H7 (cell line): ENCODE measurements around the gene RBPJ. TPM values are rescaled to one million over a fixed set of nuclear protein-coding genes. Genes with fewer than 3 reads are reported as not detected.
A peak's percentile ranks its signal among the peaks of the same experiment; 100 is the strongest.

ENCODE experiments used
- DNase-seq: peaks from one replicate; pipeline ENCODE4 v3.0.0; 2012
- H3K27me3 ChIP-seq: 2 replicates; pipeline ENCODE4 v1.6.0; 2011; ENCODE audit warnings: mild to moderate bottlenecking, low read length; ENCODE audit not compliant: control insufficient read depth, insufficient read depth
- H3K36me3 ChIP-seq: replicated peaks from 2 replicates; pipeline ENCODE4 v1.5.1; 2011; ENCODE audit warnings: low read length; ENCODE audit not compliant: control insufficient read depth, insufficient read depth
- H3K4me3 ChIP-seq: 2 replicates; pipeline ENCODE4 v1.5.1; 2011; ENCODE audit warnings: low read depth, mild to moderate bottlenecking, control low read depth, low read length, moderate library complexity; ENCODE audit not compliant: insufficient read depth
- total RNA-seq: library from RNA; depleted of rRNA; stranded (reverse); fragments of >200 nt; shearing (Covaris generic); gene quantifications from 2 replicates; pipeline ENCODE4 v1.2.3, GENCODE V29; 2014

Gene RBPJ
- total RNA-seq, 1 experiment from 2014 or later: 65.4 TPM

- DNase-seq: no peak
- H3K4me3 ChIP-seq: no peak overlapping the region
- peaks cover 13% of the 10 kb centered on the region for H3K36me3 ChIP-seq
- no peaks in the 10 kb centered on the region for H3K27me3 ChIP-seq
These were observed 104.0 kb downstream of the RBPJ start for GRCh38 chr4:26424838-26425237.

DNA sequence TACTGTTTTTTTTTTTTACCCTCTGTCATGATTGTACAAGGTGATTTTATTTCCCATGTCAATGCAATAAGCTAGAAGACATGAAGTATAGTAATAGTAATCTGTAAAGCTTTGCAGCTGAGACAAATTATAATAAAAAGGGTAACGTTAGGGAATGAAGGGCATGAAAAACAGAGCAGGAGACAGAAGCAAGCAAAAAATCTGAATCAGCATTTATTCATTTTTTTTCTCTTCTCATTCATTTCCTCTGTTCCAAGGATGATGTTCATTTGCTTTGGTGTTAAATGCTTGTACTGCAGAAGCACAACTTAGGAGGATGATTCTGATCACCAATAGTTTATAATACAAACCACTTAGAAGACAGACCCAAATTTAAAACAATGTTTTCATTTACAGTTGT, 105.1 kb downstream of the RBPJ start:
- DNase-seq: no peak
- Histone ChIP-seq H3K36me3 (peaks cover 18% of the 10 kb centered on the region), H3K27me3 (no peaks in the 10 kb centered on the region), H3K4me3 (no peak overlapping the region)

DNA sequence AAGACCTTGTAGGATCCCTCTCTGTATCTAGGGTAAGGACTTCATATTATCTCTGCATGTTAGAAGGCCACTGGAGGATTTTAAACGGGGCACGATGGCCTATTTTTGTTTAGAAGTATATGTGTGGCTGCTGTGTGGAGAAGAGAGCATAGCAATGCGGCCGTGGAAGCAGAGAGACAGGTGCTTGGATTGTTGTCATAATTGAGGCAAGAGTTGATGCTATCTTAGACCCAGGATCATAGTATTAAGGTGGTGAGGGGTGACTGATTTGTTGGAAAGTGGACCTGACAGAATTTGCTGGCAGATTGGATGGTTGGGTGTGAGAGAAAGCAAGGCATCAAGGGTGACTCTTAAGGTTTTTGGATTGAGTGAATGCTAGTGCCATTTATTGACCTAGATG, 106.1 kb downstream of the RBPJ start:
- Histone ChIP-seq H3K4me3 (no peak overlapping the region), H3K27me3 (no peaks in the 10 kb centered on the region), H3K36me3 (peaks cover 18% of the 10 kb centered on the region)
- DNase-seq: no peak

GRCh38 chr4:26429910-26430309, 109.1 kb downstream of the RBPJ start:
- no peak overlapping the region for H3K4me3 ChIP-seq
- no peaks in the 10 kb centered on the region for H3K27me3 ChIP-seq
- peaks cover 14% of the 10 kb centered on the region for H3K36me3 ChIP-seq
- DNase-seq: no peak

GRCh38 chr4:26431461-26432180, 110.8 kb downstream of the RBPJ start:
- Histone ChIP-seq H3K27me3 (no peaks in the 10 kb centered on the region), H3K36me3 (peaks cover 12% of the 10 kb centered on the region), H3K4me3 (no peak overlapping the region)
- no peak for DNase-seq

- Histone ChIP-seq H3K36me3 (peaks cover 12% of the 10 kb centered on the region), H3K4me3 (no peak overlapping the region), H3K27me3 (no peaks in the 10 kb centered on the region)
- no peak for DNase-seq
These were observed 111.6 kb downstream of the RBPJ start for GRCh38 chr4:26432419-26432818.

- Histone ChIP-seq H3K36me3 (peaks cover 13% of the 10 kb centered on the region), H3K4me3 (no peak overlapping the region), H3K27me3 (no peaks in the 10 kb centered on the region)
- no peak for DNase-seq
These were observed 112.7 kb downstream of the RBPJ start for GRCh38 chr4:26433556-26433955.

DNA sequence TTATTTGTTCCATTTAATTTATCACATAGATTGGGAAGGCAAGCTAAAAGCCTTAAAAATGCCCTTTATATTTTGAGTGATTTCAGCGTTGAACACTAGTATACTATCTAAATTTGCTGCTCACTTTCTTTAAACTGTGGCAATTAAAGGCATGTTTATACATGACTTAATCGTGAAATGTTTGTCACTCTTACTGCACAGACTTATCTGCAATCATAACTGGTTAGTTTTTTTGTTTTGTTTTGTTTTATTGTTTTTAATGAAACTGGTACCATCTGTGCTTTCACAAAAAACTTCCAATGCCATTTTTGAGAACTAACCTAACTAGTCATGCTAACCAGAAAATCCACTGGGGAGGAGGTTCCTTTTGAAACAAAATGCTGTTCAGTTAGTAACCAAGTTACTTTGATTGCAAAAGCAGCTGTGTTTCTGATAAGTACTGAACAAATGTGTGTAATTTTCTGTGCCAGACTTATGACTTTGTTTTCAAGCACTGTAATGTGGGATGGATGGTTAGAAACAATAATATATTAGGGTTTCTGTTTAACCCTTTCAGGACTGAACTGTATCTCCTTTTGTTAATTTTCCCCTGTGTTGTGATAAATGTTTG, 113.3 kb downstream of the RBPJ start:
- peaks cover 13% of the 10 kb centered on the region for H3K36me3 ChIP-seq
- DNase-seq: no peak
- no peaks in the 10 kb centered on the region for H3K27me3 ChIP-seq
- no peak overlapping the region for H3K4me3 ChIP-seq

GRCh38 chr4:26441102-26441501, 120.3 kb downstream of the RBPJ start:
- H3K27me3 ChIP-seq: no peaks in the 10 kb centered on the region
- no peak overlapping the region for H3K4me3 ChIP-seq
- H3K36me3 ChIP-seq: peaks cover 6% of the 10 kb centered on the region; the same call in 1 of the 2 replicates
- DNase-seq: no peak

GRCh38 chr4:26441771-26442170, 121.0 kb downstream of the RBPJ start:
- Histone ChIP-seq H3K4me3 (no peak overlapping the region), H3K36me3 (peaks cover 6% of the 10 kb centered on the region; the same call in 1 of the 2 replicates), H3K27me3 (no peaks in the 10 kb centered on the region)
- no peak for DNase-seq

DNA sequence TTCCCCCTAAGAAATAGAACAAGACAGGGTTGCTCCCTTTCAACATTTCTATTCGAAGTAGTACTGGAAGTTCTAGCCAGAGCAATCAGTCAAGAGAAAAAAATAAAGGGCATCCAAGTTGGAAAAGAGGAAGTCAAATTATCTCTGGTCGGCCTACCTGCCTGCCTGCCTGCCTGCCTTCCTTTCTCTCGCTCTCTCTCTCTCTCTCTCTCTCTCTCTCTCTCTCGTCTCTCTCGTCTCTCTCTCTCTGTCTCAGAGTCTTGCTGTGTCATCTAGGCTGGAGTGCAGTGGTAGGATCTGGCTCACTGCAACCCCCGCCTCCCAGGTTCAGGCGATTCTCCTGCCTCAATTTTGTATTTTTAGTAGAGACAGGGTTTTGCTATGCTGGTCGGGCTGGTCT, 126.6 kb downstream of the RBPJ start:
- no peak for DNase-seq
- Histone ChIP-seq H3K4me3 (no peak overlapping the region), H3K27me3 (no peaks in the 10 kb centered on the region), H3K36me3 (no peaks in the 10 kb centered on the region; the same call in 1 of the 2 replicates)

DNA sequence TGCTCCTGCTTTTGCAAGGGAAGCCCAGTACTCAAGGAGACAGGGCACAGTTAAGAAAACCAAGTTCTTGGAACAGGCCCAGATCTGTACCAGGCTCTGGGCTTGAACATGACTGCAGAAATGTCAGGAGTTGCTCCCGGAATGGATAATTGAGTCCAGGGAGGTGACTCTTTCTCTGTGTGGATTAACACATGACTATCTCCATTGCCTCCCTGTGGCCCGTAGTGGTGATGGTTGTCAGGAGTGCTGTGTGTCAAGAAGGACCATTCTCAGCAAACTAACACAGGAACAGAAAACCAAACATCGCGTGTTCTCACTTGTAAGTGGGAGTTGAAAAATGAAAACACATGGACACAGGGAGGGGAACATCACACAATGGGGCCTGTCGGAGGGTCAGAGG, 129.6 kb downstream of the RBPJ start:
- Histone ChIP-seq H3K27me3 (no peaks in the 10 kb centered on the region), H3K36me3 (no peaks in the 10 kb centered on the region), H3K4me3 (no peak overlapping the region)
- DNase-seq: no peak

- Histone ChIP-seq H3K36me3 (no peaks in the 10 kb centered on the region), H3K27me3 (no peaks in the 10 kb centered on the region), H3K4me3 (no peak overlapping the region)
- no peak for DNase-seq
These were observed 130.8 kb downstream of the RBPJ start for GRCh38 chr4:26451597-26451996.

DNA sequence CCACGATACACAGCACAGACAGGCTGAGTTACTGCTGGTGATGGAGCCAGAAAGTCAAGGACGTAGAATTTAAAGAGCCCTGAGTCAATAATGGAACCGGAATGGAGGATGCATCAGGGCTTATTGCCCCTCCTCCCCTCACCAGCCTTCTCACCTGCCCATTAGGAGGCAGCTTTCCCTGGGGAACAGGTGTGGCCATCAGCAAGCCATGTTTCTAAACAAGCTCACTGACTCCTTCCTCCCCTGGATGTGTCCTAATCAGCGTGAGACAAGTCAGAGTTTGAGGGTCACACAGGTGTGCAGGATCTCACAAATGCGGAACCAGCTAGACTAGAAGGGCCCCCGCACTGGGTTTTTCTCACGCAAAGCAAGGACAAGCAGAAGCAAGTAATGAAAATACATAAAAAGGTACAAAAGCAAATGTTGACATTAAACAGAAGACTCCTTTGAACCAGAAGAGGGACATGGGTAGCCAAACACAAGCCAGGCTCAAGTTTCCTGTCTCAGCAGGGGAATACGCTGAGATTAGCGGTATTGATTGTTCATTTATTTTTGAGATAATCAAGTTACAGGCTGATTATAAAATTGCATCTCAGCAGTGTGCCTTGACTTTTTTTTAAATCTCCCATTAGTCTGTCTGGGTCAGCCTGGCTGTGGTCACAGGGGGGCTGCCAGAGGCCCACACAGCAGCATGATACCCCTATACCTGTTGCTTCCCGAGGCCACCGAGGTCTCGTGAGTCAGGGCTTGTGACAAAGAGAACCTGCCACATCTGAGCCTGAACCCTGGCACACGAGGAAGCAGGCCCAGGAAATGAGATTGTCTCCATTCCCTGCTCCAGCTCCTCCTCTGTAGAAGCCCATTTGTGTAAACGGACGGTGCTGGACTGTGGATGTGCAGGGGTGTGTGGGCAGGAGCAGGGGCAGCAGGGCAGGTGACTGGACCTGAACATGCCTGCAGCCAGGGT, 132.0 kb downstream of the RBPJ start:
- Histone ChIP-seq H3K36me3 (no peaks in the 10 kb centered on the region), H3K27me3 (no peaks in the 10 kb centered on the region), H3K4me3 (no peak overlapping the region)
- peak; percentile 32 for DNase-seq
